ENCODE results near the gene POM121L12. TPM values are rescaled to one million over a fixed set of nuclear protein-coding genes. Genes with fewer than 3 reads are reported as not detected.

POM121L12 gene
- total and polyA plus RNA-seq, 4 donors = not detected

DNA sequence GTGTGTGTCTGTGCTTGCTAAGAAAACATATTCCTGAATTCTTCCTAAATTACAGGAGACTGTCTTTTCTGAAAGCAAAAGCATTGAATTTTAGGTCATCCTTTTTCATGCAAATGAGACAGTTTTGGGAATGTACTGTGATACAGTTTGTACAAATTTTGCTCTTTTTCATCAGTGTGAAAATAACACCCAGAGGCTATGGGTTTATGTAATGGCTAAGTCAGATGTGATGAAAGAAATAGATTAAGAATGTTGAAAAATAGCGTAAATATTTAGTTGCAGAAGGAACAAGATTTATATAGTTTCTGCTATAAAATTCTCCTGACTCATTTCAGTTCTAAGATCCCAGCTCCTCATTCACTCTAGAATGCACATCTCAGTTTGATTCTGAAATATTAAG lies 24.6 kb downstream of the POM121L12 start:
- no peak overlapping the region for H3K9ac ChIP-seq (ENCODE audit: insufficient read depth in 1 of 2, low read length in 2 of 2)
- no peak overlapping the region for H3K4me3 ChIP-seq
- peaks cover 0 to 10% (median 0%) of the 10 kb centered on the region in 4 donors for H3K9me3 ChIP-seq (ENCODE audit: control insufficient read depth in 4 of 4, insufficient read depth in 3 of 4, low read length in 3 of 4)
- WGBS, 2 donors = 87 to 92% methylated on average over 1 of the region's 1 CpG
- H3K36me3 ChIP-seq (ENCODE audit: control insufficient read depth in 4 of 4, insufficient read depth in 4 of 4, low read length in 4 of 4) = no peaks in the 10 kb centered on the region
- ATAC-seq (ENCODE audit: insufficient read depth, low FRiP score) (no peak), DNase-seq (no peak)
- no peaks in the 10 kb centered on the region for H3K27me3 ChIP-seq (ENCODE audit: control insufficient read depth in 3 of 3, insufficient read depth in 3 of 3, low read length in 2 of 3)
- no peaks in the 10 kb centered on the region for H3K4me1 ChIP-seq (ENCODE audit: control insufficient read depth in 5 of 5, insufficient read depth in 5 of 5, low read length in 5 of 5)
- TF ChIP-seq, protein P1, sequence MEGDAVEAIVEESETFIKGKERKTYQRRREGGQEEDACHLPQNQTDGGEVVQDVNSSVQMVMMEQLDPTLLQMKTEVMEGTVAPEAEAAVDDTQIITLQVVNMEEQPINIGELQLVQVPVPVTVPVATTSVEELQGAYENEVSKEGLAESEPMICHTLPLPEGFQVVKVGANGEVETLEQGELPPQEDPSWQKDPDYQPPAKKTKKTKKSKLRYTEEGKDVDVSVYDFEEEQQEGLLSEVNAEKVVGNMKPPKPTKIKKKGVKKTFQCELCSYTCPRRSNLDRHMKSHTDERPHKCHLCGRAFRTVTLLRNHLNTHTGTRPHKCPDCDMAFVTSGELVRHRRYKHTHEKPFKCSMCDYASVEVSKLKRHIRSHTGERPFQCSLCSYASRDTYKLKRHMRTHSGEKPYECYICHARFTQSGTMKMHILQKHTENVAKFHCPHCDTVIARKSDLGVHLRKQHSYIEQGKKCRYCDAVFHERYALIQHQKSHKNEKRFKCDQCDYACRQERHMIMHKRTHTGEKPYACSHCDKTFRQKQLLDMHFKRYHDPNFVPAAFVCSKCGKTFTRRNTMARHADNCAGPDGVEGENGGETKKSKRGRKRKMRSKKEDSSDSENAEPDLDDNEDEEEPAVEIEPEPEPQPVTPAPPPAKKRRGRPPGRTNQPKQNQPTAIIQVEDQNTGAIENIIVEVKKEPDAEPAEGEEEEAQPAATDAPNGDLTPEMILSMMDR (IDR thresholded peaks at IDR 0.05; ENCODE audit: control extremely low read depth, extremely low read depth) = no peak
- H3K27ac ChIP-seq (ENCODE audit: low read depth in 1 of 2, low read length in 1 of 2) = no peak overlapping the region

DNA sequence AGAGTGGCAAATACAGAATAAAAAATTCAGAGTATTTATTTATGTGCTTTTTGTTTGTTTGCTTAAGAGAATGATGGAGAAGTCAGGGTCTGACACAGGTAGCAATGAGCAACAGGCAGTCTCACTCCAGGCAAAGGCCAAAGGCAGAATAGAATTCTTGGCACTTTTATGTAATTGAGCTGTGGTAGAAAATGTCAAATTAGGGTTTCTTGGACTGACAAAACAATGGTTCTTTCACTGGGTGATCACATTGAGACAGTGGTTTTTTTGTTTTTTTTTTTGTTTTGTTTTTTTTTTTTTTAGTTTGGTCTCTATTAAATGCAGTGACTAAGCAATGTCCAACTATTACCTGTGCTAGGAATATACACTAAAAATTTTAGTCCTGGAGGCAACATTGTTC lies 27.4 kb downstream of the POM121L12 start:
- ATAC-seq (ENCODE audit: insufficient read depth, low FRiP score) (no peak), DNase-seq (no peak)
- H3K27me3 ChIP-seq (ENCODE audit: control insufficient read depth in 3 of 3, insufficient read depth in 3 of 3, low read length in 2 of 3) = no peaks in the 10 kb centered on the region
- H3K9me3 ChIP-seq (ENCODE audit: control insufficient read depth in 4 of 4, insufficient read depth in 3 of 4, low read length in 3 of 4) = peaks cover 0 to 8% (median 2%) of the 10 kb centered on the region in 4 donors
- H3K4me3 ChIP-seq = no peak overlapping the region
- H3K36me3 ChIP-seq (ENCODE audit: control insufficient read depth in 4 of 4, insufficient read depth in 4 of 4, low read length in 4 of 4) = no peaks in the 10 kb centered on the region
- no peaks in the 10 kb centered on the region for H3K4me1 ChIP-seq (ENCODE audit: control insufficient read depth in 5 of 5, insufficient read depth in 5 of 5, low read length in 5 of 5)
- no peak overlapping the region for H3K9ac ChIP-seq (ENCODE audit: insufficient read depth in 1 of 2, low read length in 2 of 2)
- TF ChIP-seq, protein P1 (IDR thresholded peaks at IDR 0.05; ENCODE audit: control extremely low read depth, extremely low read depth) = no peak
- H3K27ac ChIP-seq (ENCODE audit: low read depth in 1 of 2, low read length in 1 of 2) = no peak overlapping the region

DNA sequence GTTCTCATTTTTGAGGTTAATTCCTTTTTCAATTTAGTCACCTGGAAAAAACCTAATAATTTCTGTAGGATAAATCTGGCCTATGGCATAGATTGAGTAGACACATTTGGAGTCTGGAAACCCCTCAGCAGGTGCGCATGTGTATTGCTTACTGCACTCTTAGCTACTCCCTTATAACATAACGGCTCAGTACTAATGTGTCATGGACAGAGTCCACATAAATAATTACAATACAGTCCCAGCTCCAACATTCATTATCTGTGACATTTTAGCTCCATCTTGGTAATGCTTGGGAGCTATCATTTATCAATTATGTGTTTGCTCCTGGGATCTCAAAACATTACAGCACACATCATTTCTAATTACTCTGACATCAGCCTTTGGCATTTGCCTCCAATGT lies 33.2 kb downstream of the POM121L12 start:
- 87 to 92% methylated on average over 2 of the region's 2 CpGs for WGBS, 2 donors
- no peaks in the 10 kb centered on the region for H3K27me3 ChIP-seq (ENCODE audit: control insufficient read depth in 3 of 3, insufficient read depth in 3 of 3, low read length in 2 of 3)
- no peak overlapping the region for H3K4me3 ChIP-seq
- DNase-seq (no peak), ATAC-seq (ENCODE audit: insufficient read depth, low FRiP score) (no peak)
- no peaks in the 10 kb centered on the region for H3K4me1 ChIP-seq (ENCODE audit: control insufficient read depth in 5 of 5, insufficient read depth in 5 of 5, low read length in 5 of 5)
- TF ChIP-seq, protein P1 (IDR thresholded peaks at IDR 0.05; ENCODE audit: control extremely low read depth, extremely low read depth) = no peak
- no peaks in the 10 kb centered on the region for H3K36me3 ChIP-seq (ENCODE audit: control insufficient read depth in 4 of 4, insufficient read depth in 4 of 4, low read length in 4 of 4)
- H3K9ac ChIP-seq (ENCODE audit: insufficient read depth in 1 of 2, low read length in 2 of 2) = no peak overlapping the region
- H3K27ac ChIP-seq (ENCODE audit: low read depth in 1 of 2, low read length in 1 of 2) = no peak overlapping the region
- H3K9me3 ChIP-seq (ENCODE audit: control insufficient read depth in 4 of 4, insufficient read depth in 3 of 4, low read length in 3 of 4) = peaks cover 0 to 4% (median 0%) of the 10 kb centered on the region in 4 donors

DNA sequence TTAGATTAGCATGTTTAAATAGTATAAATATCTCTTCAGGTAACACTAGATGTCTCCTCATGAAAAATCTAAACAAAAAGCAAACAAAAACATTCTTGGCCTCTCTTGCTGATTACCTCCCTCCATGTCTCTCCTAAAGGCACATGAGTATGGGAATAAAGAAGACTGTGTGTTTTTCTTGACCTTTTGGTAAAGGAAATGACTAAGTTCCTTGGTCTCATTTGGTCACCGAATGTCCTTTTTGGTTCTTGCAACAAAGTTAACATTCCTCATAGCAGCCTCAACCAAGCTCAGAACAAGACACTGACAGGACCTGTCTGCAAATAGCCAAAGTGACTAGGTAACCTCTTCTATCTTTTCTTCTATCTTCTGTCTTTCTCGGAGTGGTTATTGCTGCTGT lies 35.5 kb downstream of the POM121L12 start:
- Histone ChIP-seq H3K27me3 (ENCODE audit: control insufficient read depth in 3 of 3, insufficient read depth in 3 of 3, low read length in 2 of 3) (no peaks in the 10 kb centered on the region), H3K4me1 (ENCODE audit: control insufficient read depth in 5 of 5, insufficient read depth in 5 of 5, low read length in 5 of 5) (no peaks in the 10 kb centered on the region), H3K9ac (ENCODE audit: insufficient read depth in 1 of 2, low read length in 2 of 2) (no peak overlapping the region), H3K27ac (ENCODE audit: low read depth in 1 of 2, low read length in 1 of 2) (no peak overlapping the region), H3K36me3 (ENCODE audit: control insufficient read depth in 4 of 4, insufficient read depth in 4 of 4, low read length in 4 of 4) (no peaks in the 10 kb centered on the region), H3K9me3 (ENCODE audit: control insufficient read depth in 4 of 4, insufficient read depth in 3 of 4, low read length in 3 of 4) (peaks cover 0 to 3% (median 0%) of the 10 kb centered on the region in 4 donors), H3K4me3 (no peak overlapping the region)
- no peak for DNase-seq
- 79 to 80% methylated on average over 2 of the region's 2 CpGs for WGBS, 2 donors
- TF ChIP-seq, protein P1 (IDR thresholded peaks at IDR 0.05; ENCODE audit: control extremely low read depth, extremely low read depth) = no peak
- no peak for ATAC-seq (ENCODE audit: insufficient read depth, low FRiP score)
